ENCODE measurements around the gene THRA.

The THRA gene, protein sequence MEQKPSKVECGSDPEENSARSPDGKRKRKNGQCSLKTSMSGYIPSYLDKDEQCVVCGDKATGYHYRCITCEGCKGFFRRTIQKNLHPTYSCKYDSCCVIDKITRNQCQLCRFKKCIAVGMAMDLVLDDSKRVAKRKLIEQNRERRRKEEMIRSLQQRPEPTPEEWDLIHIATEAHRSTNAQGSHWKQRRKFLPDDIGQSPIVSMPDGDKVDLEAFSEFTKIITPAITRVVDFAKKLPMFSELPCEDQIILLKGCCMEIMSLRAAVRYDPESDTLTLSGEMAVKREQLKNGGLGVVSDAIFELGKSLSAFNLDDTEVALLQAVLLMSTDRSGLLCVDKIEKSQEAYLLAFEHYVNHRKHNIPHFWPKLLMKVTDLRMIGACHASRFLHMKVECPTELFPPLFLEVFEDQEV

DNA sequence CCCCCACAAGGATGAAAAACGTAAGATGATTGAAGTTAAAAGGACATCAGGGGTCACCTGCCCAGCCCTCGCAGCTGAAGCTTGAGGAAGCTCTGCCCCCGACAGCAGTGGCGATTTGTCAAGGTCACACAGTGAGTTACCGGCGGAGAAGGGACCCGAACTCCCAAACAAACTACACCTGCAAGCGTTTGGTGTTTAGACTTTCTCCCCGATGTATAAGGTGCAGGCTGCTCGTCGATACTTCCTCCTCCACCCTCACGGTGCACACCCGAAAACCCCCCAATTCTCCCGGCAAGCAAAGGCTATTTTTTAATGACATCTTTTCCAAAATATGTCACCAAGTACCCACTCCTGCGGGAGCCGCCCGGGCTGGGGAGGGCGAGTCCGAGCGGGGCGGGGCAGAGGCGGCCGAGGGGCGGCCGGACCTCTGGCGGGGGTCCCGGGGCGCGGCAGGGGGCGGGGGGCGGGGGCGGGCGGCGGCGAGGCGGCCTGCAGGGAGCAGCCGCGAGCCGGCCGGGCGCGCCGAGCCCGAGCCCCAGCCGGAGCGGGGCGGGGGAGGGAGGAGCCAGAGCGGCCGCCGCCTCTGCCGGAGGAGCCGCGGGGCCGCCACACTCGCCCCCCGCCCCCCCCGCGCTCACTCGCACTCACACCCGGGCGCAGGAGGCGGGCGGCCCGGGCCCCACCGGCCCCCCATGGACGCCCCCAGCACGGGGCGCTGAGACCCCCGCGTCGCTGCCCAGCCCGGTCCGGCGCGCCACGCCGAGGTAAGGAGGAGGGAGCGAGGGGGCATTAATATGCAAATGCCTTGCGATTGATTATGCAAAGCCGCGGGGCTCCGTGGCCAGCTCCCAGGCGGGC is at the start of gene THRA:
Gene THRA, plus strand, starts transcription at position 637 of the 858 bp plus-strand sequence. CDS start 11,524 bp downstream, outside the sequence.
- peak; percentile 77 for DNase-seq

- no peak for DNase-seq
Measured at GRCh38 chr17:40014375-40014980, 48.3 kb upstream of the THRA start.

GRCh38 chr17:40015005-40015997 is 47.5 kb upstream of the THRA start, which contains the start of gene CSF3:
Gene CSF3, plus strand, starts transcription at chr17:40015440. Its CDS starts 35 bp downstream, at chr17:40015475.
- no peak for DNase-seq

- DNase-seq = no peak
Measured at GRCh38 chr17:40015998-40016985, 46.5 kb upstream of the THRA start.

DNA sequence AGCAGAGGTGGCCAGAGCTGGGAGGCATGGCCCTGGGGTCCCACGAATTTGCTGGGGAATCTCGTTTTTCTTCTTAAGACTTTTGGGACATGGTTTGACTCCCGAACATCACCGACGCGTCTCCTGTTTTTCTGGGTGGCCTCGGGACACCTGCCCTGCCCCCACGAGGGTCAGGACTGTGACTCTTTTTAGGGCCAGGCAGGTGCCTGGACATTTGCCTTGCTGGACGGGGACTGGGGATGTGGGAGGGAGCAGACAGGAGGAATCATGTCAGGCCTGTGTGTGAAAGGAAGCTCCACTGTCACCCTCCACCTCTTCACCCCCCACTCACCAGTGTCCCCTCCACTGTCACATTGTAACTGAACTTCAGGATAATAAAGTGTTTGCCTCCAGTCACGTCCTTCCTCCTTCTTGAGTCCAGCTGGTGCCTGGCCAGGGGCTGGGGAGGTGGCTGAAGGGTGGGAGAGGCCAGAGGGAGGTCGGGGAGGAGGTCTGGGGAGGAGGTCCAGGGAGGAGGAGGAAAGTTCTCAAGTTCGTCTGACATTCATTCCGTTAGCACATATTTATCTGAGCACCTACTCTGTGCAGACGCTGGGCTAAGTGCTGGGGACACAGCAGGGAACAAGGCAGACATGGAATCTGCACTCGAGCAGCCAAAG is 45.2 kb upstream of the THRA start:
- DNase-seq = no peak

DNA sequence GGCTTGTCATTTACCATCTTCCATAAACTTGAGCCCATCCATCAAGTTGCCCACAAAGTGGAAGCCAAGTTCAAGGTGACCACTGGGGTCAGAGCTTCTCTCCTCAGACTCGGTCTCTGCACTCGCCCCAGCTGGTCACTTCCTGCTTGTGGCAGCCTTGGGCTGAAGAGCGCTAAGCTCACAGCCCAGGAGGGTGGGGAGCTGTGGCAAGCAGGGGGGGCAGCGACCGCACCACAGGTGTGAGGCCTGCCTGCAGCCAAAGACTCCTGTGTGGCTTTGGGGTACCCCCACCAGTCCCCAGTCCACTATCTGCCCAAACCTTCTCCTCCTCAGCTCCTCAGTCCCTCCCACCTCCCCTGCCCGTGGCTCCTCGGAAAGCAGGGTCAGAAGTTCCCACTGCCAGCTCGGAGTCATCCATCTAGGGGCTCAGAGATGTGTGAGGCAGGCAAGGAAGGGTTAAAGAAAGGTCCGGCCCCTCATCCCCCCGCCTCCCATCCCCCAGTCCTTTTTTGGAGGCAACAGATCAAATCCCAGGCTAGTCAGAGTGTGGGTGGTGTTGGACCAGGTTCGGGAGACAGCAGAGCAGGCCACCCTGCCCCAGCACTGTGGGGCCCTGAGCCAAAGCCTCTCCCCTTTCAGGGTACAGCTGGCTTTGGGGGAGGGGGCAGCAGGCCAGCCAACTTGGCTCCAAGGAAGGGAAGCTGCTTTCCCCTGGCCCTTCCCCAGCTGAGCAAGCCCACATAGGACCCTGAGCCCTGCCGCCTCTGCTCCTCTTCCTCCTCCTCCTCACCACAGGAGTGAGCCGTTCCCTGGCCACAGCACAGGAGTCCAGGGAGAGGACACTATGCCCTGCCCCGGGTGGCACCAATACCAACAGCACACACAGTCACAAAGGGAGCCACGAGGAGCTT is 44.3 kb upstream of the THRA start:
- DNase-seq = no peak

GRCh38 chr17:40019140-40019991 is 43.4 kb upstream of the THRA start:
- DNase-seq = no peak

GRCh38 chr17:40020146-40020545 is 42.6 kb upstream of the THRA start:
- DNase-seq = no peak

DNA sequence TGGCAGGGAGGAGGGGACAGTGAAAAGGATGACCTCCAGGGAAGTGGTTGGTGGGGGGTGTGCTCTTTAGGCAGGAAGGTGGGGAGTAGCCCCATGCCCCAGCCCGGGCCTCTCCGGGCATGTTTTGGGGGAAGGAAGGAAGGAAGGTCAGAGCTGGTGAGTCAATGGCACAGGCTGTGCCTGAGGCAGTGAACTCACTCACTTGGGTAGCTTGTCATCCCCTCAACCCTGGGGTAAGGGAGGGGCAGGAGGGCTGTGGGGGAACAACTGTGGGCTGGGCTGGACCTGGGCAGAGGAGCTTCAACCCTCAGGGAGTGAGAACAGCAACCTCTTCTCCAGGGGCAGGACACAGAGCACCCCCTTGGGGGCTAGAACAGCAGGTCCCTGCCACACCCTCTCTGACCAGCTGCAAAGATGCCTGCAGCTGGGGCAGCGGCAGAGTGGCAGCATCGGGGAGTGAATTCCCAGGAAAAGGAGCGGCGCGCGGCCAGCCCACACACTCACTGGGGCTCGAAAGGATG is 41.3 kb upstream of the THRA start:
- DNase-seq = no peak

GRCh38 chr17:40022497-40022896 is 40.3 kb upstream of the THRA start:
- DNase-seq = no peak

DNA sequence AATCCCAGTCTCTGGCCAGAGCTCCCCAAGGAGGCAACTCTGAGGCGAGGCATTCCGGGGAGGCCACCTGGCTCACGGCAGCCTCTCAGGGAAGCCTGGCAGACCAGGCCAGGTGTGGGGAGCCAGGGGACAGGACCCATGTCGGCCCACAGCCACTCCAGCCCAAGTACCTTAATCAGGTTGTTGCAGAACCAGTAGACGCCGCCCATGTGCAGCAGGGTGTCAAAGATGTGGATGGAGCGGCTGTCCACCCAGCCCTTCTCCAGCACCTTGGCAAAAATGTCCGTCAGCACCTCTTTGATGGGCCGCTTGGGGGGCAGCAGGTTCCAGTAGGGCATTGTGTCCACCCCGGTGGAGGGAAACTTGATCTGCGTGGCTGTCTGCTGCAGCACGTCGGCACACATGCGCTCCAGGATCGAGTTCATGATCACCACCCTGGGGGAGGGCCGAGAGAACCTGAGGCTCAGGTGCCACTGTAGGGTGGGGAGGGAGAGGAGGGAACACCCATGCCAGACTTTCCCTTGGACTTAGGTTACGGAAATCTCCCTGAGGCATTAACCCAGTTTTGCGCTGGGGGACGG is 39.7 kb upstream of the THRA start:
- DNase-seq = no peak

DNA sequence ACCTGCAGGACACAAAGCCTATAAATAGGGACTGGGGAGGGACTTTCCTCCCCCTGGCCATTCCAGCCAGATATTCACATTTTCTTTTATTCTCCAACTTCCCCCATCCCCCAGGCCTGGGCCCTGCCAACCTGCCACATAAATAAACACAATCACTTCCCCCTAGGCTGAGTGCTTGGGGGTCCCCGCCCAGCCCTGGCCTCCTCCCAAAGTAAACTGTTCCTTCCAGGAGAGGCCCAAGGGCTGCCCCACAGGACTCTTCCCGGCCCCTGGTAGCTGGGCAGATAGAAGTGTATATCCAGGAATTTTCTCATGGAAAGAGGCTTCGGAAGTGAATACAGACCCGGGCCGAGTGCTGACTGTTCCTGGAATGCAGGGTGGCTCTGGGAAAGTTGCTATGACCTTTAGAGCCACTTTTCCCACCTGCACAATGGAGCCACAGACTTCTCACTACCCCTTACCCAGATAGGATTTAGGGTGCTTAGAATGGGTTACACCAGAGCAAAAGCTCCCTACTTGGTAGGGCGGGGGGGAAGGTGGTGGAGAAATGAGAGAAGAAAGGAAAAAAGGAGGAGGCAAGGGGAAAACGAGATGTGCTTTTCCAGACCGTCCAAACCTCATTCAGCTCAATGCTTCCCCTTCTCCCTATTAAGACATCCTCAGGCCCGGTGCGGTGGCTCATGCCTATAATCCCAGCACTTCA is 39.0 kb upstream of the THRA start:
- no peak for DNase-seq

- DNase-seq = no peak
Measured at GRCh38 chr17:40024901-40025300, 37.9 kb upstream of the THRA start.

GRCh38 chr17:40025559-40025958 is 37.2 kb upstream of the THRA start:
- no peak for DNase-seq

- DNase-seq = peak; percentile 33
Measured at GRCh38 chr17:40025991-40026815, 36.6 kb upstream of the THRA start.
